Raji (cell line): ENCODE measurements around the gene USP7.
A peak's percentile ranks its signal among the peaks of the same experiment; 100 is the strongest.

Experiments
- POLR2A ChIP-seq: IDR thresholded peaks from 2 replicates; pipeline ENCODE4 v1.6.1; 2011; ENCODE audit warnings: low read depth, low read length, control low read depth; ENCODE audit not compliant: insufficient read depth

Gene USP7

GRCh38 chr16:8886593-8887430 is 76.9 kb downstream of the USP7 start:
- TF ChIP-seq POLR2A, result no peak

GRCh38 chr16:8885674-8886592 is 77.8 kb downstream of the USP7 start:
- no peak for TF ChIP-seq POLR2A

- no peak for TF ChIP-seq POLR2A
Measured at GRCh38 chr16:8882725-8883377, 80.9 kb downstream of the USP7 start.

- TF ChIP-seq POLR2A, result no peak
Measured at GRCh38 chr16:8882041-8882617, 81.6 kb downstream of the USP7 start, which contains the start of gene LITAFD. LITAFD (plus strand) TSS chr16:8882351; CDS start chr16:8884356, 2,005 bp downstream.

- no peak for TF ChIP-seq POLR2A
Measured at GRCh38 chr16:8880839-8881510, 82.7 kb downstream of the USP7 start.

GRCh38 chr16:8878523-8878911 is 85.2 kb downstream of the USP7 start:
- TF ChIP-seq POLR2A, result no peak

GRCh38 chr16:8877894-8878522 is 85.7 kb downstream of the USP7 start:
- TF ChIP-seq POLR2A, result no peak

GRCh38 chr16:8874388-8874787 is 89.3 kb downstream of the USP7 start:
- no peak for TF ChIP-seq POLR2A

GRCh38 chr16:8872967-8873865 is 90.5 kb downstream of the USP7 start:
- no peak for TF ChIP-seq POLR2A

- no peak for TF ChIP-seq POLR2A
Measured at GRCh38 chr16:8872071-8872470, 91.6 kb downstream of the USP7 start.

GRCh38 chr16:8869212-8869987 is 94.3 kb downstream of the USP7 start:
- peak; percentile 51; the same call in 1 of the 2 replicates for TF ChIP-seq POLR2A
